ENCODE measurements around the gene FXYD1. TPM values are rescaled to one million over a fixed set of nuclear protein-coding genes. Genes with fewer than 3 reads are reported as not detected.

Gene FXYD1
- polyA plus RNA-seq, 2 of the 4 experiments (the other 2 are of a cell fraction) = not detected

GRCh38 chr19:35090160-35090505 lies 48.5 kb upstream of the FXYD1 start:
- Histone ChIP-seq H3K9me3 (no peaks in the 10 kb centered on the region), H3K4me3 (peak overlapping the region; percentile 29; the same call in 2 of the 3 replicates), H3K4me1 (peaks cover 11% of the 10 kb centered on the region; the same call in 2 of the 3 replicates), H3K27ac (peak overlapping the region; percentile 10 to 60; a peak in 4 of 6 replicates), H3K4me2 (peak overlapping the region; percentile 74)
- FAIRE-seq = no peak
- ChIA-PET POLR2A (no interaction called here), CTCF (interaction anchor here (0.7 to 5.2 kb wide), 30 partner anchors 9 to 452 kb away, joined by 3 to 69 read pairs (median 6); partner anchors contain the start of genes GRAMD1A and LGI4)
- 11% methylated on average over 9 of the region's 9 CpGs for WGBS (ENCODE audit: missing lambda C conversion rate)
- no peak for DNase-seq (ENCODE audit: low read depth in 1 of 2, low spot score in 1 of 2)
- TF ChIP-seq CEBPB (IDR thresholded peaks at IDR 0.05) (0 out of 4 replicates have a peak, but pooled peaks of 1 of the 2 experiments have one; percentile 3), PHF8 (IDR thresholded peaks at IDR 0.05; ENCODE audit: borderline replicate concordance, low read depth) (no peak), ZSCAN20 (CRISPR knock-in tag; IDR thresholded peaks at IDR 0.05) (no peak)
- peak; percentile 32 to 50 for ATAC-seq

- ATAC-seq (peak; percentile 82 to 92), DNase-seq (ENCODE audit: low read depth in 1 of 2, low spot score in 1 of 2) (peak; percentile 82 to 99), FAIRE-seq (peak; percentile 13)
- Histone ChIP-seq H3K9me3 (no peaks in the 10 kb centered on the region), H3K27ac (peak overlapping the region; percentile 10 to 60; a peak in 4 of 6 replicates), H3K4me3 (peak overlapping the region; percentile 29; the same call in 2 of the 3 replicates), H3K4me1 (peaks cover 11% of the 10 kb centered on the region; the same call in 2 of the 3 replicates), H3K4me2 (peak overlapping the region; percentile 74)
- CTCF ChIA-PET = interaction anchor here (0.6 to 5.2 kb wide), 42 partner anchors 10 to 452 kb away, joined by 3 to 69 read pairs (median 6); partner anchors contain the start of genes FXYD3, GRAMD1A and LGI4
- WGBS (ENCODE audit: missing lambda C conversion rate) = 19% methylated on average over 23 of the region's 36 CpGs
- POLR2A ChIA-PET = no interaction called here
- TF ChIP-seq E2F6 (IDR thresholded peaks at IDR 0.05; ENCODE audit: borderline replicate concordance, low read depth) (peak; percentile 64; the same call in 1 of the 2 replicates), PHF8 (IDR thresholded peaks at IDR 0.05; ENCODE audit: borderline replicate concordance, low read depth) (no peak), POLR2AphosphoS2 (conservative IDR thresholded peaks at IDR 0.05; ENCODE audit: low read length) (no peak), MAFK (IDR thresholded peaks at IDR 0.05; ENCODE audit: partially characterized antibody) (no peak), HOXA7 (CRISPR knock-in tag; IDR thresholded peaks at IDR 0.05) (no peak), REST (IDR thresholded peaks at IDR 0.05) (no peak), BCL3 (IDR thresholded peaks at IDR 0.05) (no peak), CBX2 (IDR thresholded peaks at IDR 0.05; ENCODE audit: borderline replicate concordance, low read depth) (no peak), GATA3 (IDR thresholded peaks at IDR 0.05; ENCODE audit: borderline replicate concordance) (no peak), CBX8 (IDR thresholded peaks at IDR 0.05) (no peak), NFE2L2 (conservative IDR thresholded peaks at IDR 0.05; ENCODE audit: low read length) (no peak), HDAC2 (IDR thresholded peaks at IDR 0.05) (no peak), FOXS1 (CRISPR knock-in tag; IDR thresholded peaks at IDR 0.05) (no peak), RCOR1 (IDR thresholded peaks at IDR 0.05; ENCODE audit: low read depth, low read length) (no peak), RARB (CRISPR knock-in tag; IDR thresholded peaks at IDR 0.05) (no peak), ZFP36 (IDR thresholded peaks at IDR 0.05; ENCODE audit: borderline replicate concordance, partially characterized antibody) (no peak), ELK1 (IDR thresholded peaks at IDR 0.05; ENCODE audit: low read depth, low read length) (no peak), EHF (CRISPR knock-in tag; IDR thresholded peaks at IDR 0.05) (no peak), CEBPB (IDR thresholded peaks at IDR 0.05) (0 out of 4 replicates have a peak, but pooled peaks of 1 of the 2 experiments have one; percentile 1), RFX5 (IDR thresholded peaks at IDR 0.05) (no peak), MAZ (IDR thresholded peaks at IDR 0.05; ENCODE audit: borderline replicate concordance, low read depth, low read length) (no peak), ZNF302 (CRISPR knock-in tag; IDR thresholded peaks at IDR 0.05) (no peak), HMGXB4 (CRISPR knock-in tag; IDR thresholded peaks at IDR 0.05; ENCODE audit: borderline replicate concordance) (no peak), JUNB (IDR thresholded peaks at IDR 0.05) (no peak), KDM5A (IDR thresholded peaks at IDR 0.05) (no peak), SREBF2 (IDR thresholded peaks at IDR 0.05) (no peak), ESRRA (IDR thresholded peaks at IDR 0.05; ENCODE audit: borderline replicate concordance, low read length) (peak; percentile 32; the same call in 1 of the 2 replicates)
These were observed 48.0 kb upstream of the FXYD1 start for GRCh38 chr19:35090506-35091214.

Data from A549 (cell line).